HepG2 (cell line): ENCODE results near the gene HRG. TPM values are rescaled to one million over a fixed set of nuclear protein-coding genes. Genes with fewer than 3 reads are reported as not detected.
A peak's percentile ranks its signal among the peaks of the same experiment; 100 is the strongest.

Experiments
- FLYWCH1 ChIP-seq: sonication (generic); formaldehyde crosslinking; IDR thresholded peaks from 2 replicates; pipeline ENCODE4 v1.8.1; 2023; ENCODE audit warnings: mild to moderate bottlenecking, missing genetic modification reagents
- FOXA3 ChIP-seq: IDR thresholded peaks from 2 replicates; pipeline ENCODE4 v1.6.1; 2016; ENCODE audit warnings: missing genetic modification reagents, missing compliant biosample characterization
- MLLT10 ChIP-seq: sonication (generic); formaldehyde crosslinking; IDR thresholded peaks from 2 replicates; pipeline ENCODE4 v1.4.0; 2020; ENCODE audit warnings: missing genetic modification reagents
- RFXAP ChIP-seq: sonication (generic); formaldehyde crosslinking; IDR thresholded peaks from 2 replicates; pipeline ENCODE4 v1.4.0; 2020; ENCODE audit warnings: missing genetic modification reagents, borderline replicate concordance
- TSC22D2 ChIP-seq: sonication (generic); formaldehyde crosslinking; IDR thresholded peaks from 2 replicates; pipeline ENCODE4 v1.5.1; 2020; ENCODE audit warnings: missing genetic modification reagents, mild to moderate bottlenecking, borderline replicate concordance
- ZEB1 ChIP-seq: IDR thresholded peaks from 2 replicates; pipeline ENCODE4 v1.6.1; 2012; ENCODE audit warnings: mild to moderate bottlenecking, low read depth, inconsistent platforms; ENCODE audit not compliant: insufficient replicate concordance
- ZIK1 ChIP-seq: sonication (generic); formaldehyde crosslinking; IDR thresholded peaks from 2 replicates; pipeline ENCODE4 v1.5.0; 2020; ENCODE audit warnings: mild to moderate bottlenecking, low read depth, missing genetic modification reagents, borderline replicate concordance
- ZNF143 ChIP-seq: sonication (generic); formaldehyde crosslinking; IDR thresholded peaks from 2 replicates; pipeline ENCODE4 v1.4.0; 2020; ENCODE audit warnings: missing genetic modification reagents
- ZNF34 ChIP-seq: sonication (generic); formaldehyde crosslinking; IDR thresholded peaks from 2 replicates; pipeline ENCODE4 v1.4.0; 2020; ENCODE audit warnings: mild to moderate bottlenecking, missing genetic modification reagents, borderline replicate concordance
- ZNF446 ChIP-seq: sonication (generic); formaldehyde crosslinking; IDR thresholded peaks from 2 replicates; pipeline ENCODE4 v1.5.0; 2020; ENCODE audit warnings: mild to moderate bottlenecking, missing genetic modification reagents
- ZNF562 ChIP-seq: sonication (generic); formaldehyde crosslinking; IDR thresholded peaks from 2 replicates; pipeline ENCODE4 v1.8.0; 2022; ENCODE audit warnings: missing genetic modification reagents, borderline replicate concordance
- ZNF563 ChIP-seq: sonication (generic); formaldehyde crosslinking; IDR thresholded peaks from 2 replicates; pipeline ENCODE4 v1.8.0; 2022; ENCODE audit warnings: mild to moderate bottlenecking, moderate library complexity, missing genetic modification reagents
- ZNF609 ChIP-seq: sonication (generic); formaldehyde crosslinking; IDR thresholded peaks from 2 replicates; pipeline ENCODE4 v1.4.0; 2020; ENCODE audit warnings: mild to moderate bottlenecking, missing genetic modification reagents, borderline replicate concordance
- ZNF792 ChIP-seq: IDR thresholded peaks from 2 replicates; pipeline ENCODE4 v1.6.1; 2016
- polyA plus RNA-seq, 8 experiments: library from polyadenylated mRNA; depleted of rRNA in 3 of 8; stranded (reverse) in 7 of 8; unstranded in 1 of 8; fragments of >200 nt; fragmentation: Illumina TruSeq in 4 of 8; extraction: Trizol in 4 of 8; gene quantifications; 2 replicates each; pipeline versions ENCODE4 v1.2.1 to v1.2.3, GENCODE V29; 2011 to 2016; ENCODE audit warnings: low read depth in 4 of 8, missing spikeins in 1 of 8, mixed read lengths in 1 of 8; ENCODE audit not compliant: insufficient read depth in 1 of 8
- total RNA-seq, 5 experiments: library from RNA; depleted of rRNA; stranded (reverse); fragments of >200 nt; fragmentation: Illumina TruSeq; extraction: Trizol; gene quantifications; 2 replicates each; pipeline ENCODE4 v1.2.3, GENCODE V29; 2016; ENCODE audit warnings: low read depth in 1 of 5
- TF ChIP-seq, protein P1 (sequence below): sonication (generic); formaldehyde crosslinking; IDR thresholded peaks from 2 replicates; pipeline ENCODE4 v1.4.0; 2020; ENCODE audit warnings: missing genetic modification reagents, mild to moderate bottlenecking, borderline replicate concordance
- TF ChIP-seq, protein P2 (sequence below): sonication (generic); formaldehyde crosslinking; IDR thresholded peaks from 2 replicates; pipeline ENCODE4 v1.4.0; 2020; ENCODE audit warnings: missing genetic modification reagents
- TF ChIP-seq, protein P3 (sequence below): sonication (generic); formaldehyde crosslinking; IDR thresholded peaks from 2 replicates; pipeline ENCODE4 v1.5.1; 2020; ENCODE audit warnings: missing genetic modification reagents, mild to moderate bottlenecking, borderline replicate concordance

Gene HRG
- total and polyA plus RNA-seq, 2 of the 13 experiments (the other 11 are each of a cell fraction or from before 2014, with no cell fraction given), result 0.09 to 0.11 TPM

GRCh38 chr3:186620213-186621092 is 45.4 kb upstream of the HRG start (continued):
- TF ChIP-seq ZNF609 (CRISPR knock-in tag) (peak; percentile 64), FLYWCH1 (CRISPR knock-in tag) (0 out of 2 replicates have a peak, but pooled peaks have one; percentile 72), ZNF34 (no peak), ZNF562 (no peak), ZIK1 (peak; percentile 96), ZNF792 (CRISPR knock-in tag) (peak; percentile 4), TSC22D2 (CRISPR knock-in tag) (0 out of 2 replicates have a peak, but pooled peaks have one; percentile 4), RFXAP (CRISPR knock-in tag) (no peak), FOXA3 (peak; percentile 25; the same call in 1 of the 2 replicates), ZNF446 (0 out of 2 replicates have a peak, but pooled peaks have one; percentile 51), ZNF143 (0 out of 2 replicates have a peak, but pooled peaks have one; percentile 22), ZEB1 (no peak), MLLT10 (CRISPR knock-in tag) (no peak), ZNF563 (CRISPR knock-in tag) (peak; percentile 48; the same call in 1 of the 2 replicates)
- TF ChIP-seq, protein P1, sequence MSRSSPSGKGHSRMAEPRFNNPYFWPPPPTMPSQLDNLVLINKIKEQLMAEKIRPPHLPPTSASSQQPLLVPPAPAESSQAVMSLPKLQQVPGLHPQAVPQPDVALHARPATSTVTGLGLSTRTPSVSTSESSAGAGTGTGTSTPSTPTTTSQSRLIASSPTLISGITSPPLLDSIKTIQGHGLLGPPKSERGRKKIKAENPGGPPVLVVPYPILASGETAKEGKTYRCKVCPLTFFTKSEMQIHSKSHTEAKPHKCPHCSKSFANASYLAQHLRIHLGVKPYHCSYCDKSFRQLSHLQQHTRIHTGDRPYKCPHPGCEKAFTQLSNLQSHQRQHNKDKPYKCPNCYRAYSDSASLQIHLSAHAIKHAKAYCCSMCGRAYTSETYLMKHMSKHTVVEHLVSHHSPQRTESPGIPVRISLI (CRISPR knock-in tag), result no peak
- TF ChIP-seq, protein P2, sequence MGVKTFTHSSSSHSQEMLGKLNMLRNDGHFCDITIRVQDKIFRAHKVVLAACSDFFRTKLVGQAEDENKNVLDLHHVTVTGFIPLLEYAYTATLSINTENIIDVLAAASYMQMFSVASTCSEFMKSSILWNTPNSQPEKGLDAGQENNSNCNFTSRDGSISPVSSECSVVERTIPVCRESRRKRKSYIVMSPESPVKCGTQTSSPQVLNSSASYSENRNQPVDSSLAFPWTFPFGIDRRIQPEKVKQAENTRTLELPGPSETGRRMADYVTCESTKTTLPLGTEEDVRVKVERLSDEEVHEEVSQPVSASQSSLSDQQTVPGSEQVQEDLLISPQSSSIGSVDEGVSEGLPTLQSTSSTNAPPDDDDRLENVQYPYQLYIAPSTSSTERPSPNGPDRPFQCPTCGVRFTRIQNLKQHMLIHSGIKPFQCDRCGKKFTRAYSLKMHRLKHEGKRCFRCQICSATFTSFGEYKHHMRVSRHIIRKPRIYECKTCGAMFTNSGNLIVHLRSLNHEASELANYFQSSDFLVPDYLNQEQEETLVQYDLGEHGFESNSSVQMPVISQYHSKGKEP (CRISPR knock-in tag), result no peak
- TF ChIP-seq, protein P3, sequence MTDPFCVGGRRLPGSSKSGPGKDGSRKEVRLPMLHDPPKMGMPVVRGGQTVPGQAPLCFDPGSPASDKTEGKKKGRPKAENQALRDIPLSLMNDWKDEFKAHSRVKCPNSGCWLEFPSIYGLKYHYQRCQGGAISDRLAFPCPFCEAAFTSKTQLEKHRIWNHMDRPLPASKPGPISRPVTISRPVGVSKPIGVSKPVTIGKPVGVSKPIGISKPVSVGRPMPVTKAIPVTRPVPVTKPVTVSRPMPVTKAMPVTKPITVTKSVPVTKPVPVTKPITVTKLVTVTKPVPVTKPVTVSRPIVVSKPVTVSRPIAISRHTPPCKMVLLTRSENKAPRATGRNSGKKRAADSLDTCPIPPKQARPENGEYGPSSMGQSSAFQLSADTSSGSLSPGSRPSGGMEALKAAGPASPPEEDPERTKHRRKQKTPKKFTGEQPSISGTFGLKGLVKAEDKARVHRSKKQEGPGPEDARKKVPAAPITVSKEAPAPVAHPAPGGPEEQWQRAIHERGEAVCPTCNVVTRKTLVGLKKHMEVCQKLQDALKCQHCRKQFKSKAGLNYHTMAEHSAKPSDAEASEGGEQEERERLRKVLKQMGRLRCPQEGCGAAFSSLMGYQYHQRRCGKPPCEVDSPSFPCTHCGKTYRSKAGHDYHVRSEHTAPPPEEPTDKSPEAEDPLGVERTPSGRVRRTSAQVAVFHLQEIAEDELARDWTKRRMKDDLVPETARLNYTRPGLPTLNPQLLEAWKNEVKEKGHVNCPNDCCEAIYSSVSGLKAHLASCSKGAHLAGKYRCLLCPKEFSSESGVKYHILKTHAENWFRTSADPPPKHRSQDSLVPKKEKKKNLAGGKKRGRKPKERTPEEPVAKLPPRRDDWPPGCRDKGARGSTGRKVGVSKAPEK (CRISPR knock-in tag), result peak; percentile 75; the same call in 1 of the 2 replicates
